ENCODE results near the gene RNF130. TPM values are rescaled to one million over a fixed set of nuclear protein-coding genes. Genes with fewer than 3 reads are reported as not detected.

Gene RNF130
- total and polyA plus RNA-seq, 3 donors from 2014 or later = 44.3 to 65.0 (median 56.5) TPM

DNA sequence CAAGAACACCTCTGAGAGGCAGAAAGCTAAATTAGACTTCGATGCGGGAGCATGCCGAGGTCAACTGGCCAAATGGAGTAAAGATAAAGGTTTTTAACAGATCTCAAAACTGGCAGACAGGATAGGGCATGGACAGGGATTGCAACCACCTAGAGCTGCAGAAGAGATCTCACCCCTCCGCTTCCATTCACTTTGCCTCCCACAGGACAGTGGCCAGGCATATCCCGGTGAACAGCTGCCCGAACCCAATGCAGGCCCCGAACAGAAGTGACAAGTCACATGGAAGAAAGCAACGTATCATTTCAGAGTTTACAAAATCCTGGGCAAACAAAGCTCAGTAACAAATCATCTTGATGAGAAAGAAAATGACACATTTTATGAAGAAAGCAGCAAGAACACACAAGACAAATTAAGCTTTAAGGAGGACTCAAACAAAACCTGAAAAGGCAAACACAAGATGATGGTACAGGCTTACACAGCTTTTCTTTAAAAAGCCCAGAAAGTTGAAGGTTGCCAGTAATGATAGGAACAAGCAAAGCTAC, 18.4 kb downstream of the RNF130 start:
- WGBS, 2 donors = 87 to 91% methylated on average over 8 of the region's 8 CpGs
- no peaks in the 10 kb centered on the region for H3K4me1 ChIP-seq
- no peaks in the 10 kb centered on the region for H3K9me3 ChIP-seq
- intact Hi-C loops (cut with DNase I; ENCODE audit: low total_unique reads) = no loop called here
- TF ChIP-seq, protein P1, sequence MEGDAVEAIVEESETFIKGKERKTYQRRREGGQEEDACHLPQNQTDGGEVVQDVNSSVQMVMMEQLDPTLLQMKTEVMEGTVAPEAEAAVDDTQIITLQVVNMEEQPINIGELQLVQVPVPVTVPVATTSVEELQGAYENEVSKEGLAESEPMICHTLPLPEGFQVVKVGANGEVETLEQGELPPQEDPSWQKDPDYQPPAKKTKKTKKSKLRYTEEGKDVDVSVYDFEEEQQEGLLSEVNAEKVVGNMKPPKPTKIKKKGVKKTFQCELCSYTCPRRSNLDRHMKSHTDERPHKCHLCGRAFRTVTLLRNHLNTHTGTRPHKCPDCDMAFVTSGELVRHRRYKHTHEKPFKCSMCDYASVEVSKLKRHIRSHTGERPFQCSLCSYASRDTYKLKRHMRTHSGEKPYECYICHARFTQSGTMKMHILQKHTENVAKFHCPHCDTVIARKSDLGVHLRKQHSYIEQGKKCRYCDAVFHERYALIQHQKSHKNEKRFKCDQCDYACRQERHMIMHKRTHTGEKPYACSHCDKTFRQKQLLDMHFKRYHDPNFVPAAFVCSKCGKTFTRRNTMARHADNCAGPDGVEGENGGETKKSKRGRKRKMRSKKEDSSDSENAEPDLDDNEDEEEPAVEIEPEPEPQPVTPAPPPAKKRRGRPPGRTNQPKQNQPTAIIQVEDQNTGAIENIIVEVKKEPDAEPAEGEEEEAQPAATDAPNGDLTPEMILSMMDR (IDR thresholded peaks at IDR 0.05) = no peak
- no peak overlapping the region for H3K4me3 ChIP-seq
- H3K27ac ChIP-seq = no peak overlapping the region
- H3K27me3 ChIP-seq = no peaks in the 10 kb centered on the region
- no peaks in the 10 kb centered on the region for H3K36me3 ChIP-seq (ENCODE audit: low read depth, missing control alignments)
- DNase-seq = no peak

DNA sequence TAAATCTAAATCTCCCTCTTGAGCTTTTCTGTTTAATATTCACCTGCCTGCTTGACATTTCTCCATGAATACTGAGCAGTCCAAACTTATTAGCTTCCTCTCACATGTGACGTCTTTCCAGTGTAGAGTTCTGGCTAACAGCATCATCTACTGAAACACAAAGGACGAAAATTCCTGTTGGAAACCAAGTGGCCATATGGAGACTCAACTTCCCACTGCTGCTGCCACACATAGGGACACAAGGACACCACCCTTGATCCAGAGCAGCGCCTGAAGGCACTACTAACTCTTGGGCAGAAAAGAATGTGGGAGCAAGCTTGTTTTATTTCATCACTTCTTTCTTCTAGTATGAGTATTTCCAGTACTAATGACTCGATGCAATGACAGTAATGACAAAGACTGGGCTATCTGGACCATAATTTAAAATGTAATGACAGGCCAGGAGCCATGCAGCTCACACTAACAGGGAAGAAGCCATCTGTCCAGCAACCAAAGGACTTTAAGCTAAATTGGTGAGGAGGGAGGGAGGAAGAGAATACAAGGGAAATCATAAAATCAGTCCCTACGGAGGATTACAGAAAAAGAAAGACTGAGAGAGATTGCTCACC, 19.2 kb downstream of the RNF130 start:
- Histone ChIP-seq H3K4me3 (no peak overlapping the region), H3K9me3 (no peaks in the 10 kb centered on the region), H3K36me3 (ENCODE audit: low read depth, missing control alignments) (no peaks in the 10 kb centered on the region), H3K27me3 (no peaks in the 10 kb centered on the region), H3K27ac (no peak overlapping the region), H3K4me1 (no peaks in the 10 kb centered on the region)
- 84 to 89% methylated on average over 5 of the region's 5 CpGs for WGBS, 2 donors
- intact Hi-C loops (cut with DNase I; ENCODE audit: low total_unique reads) = no loop called here
- TF ChIP-seq, protein P1 (IDR thresholded peaks at IDR 0.05) = no peak
- no peak for TF ChIP-seq POLR2A (IDR thresholded peaks at IDR 0.05)
- DNase-seq = no peak

DNA sequence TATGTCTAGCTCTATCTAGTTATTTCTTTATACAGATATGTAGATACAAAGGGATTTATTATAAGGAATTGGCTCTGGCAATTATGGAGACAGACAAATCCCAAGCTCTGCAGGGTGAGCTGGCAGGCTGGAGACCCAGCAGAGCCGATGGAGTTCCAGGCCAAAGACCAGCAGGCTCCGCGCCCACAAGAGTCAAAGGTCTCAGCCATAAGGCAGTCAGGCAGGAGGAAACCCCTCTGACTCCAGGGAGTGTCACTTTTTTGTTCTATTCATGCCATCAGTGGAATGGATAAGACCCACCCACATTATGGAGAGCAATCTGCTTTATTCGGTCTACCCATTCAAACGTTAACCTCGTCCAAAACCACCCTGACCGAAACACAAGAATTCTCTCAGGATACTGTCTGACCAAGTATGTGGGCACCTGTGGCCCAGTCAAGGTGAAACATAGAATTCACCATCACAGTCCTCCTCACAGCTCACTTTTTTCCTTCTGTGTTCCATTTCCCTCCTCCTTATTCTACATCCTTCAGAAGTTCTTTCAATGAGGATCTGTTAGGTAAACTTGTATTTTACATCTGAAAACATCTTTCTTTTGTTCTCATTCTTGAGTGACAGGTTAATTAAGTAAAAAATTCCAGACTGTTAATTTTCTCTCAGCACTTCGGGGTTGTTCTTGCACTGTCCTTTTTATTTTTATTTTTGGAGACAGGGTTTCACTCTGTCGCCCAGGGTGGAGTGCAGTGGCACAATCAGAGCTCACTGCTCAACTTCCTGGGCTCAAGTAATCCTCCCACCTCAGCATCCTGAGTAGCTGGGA, 21.2 kb downstream of the RNF130 start:
- Histone ChIP-seq H3K36me3 (ENCODE audit: low read depth, missing control alignments) (no peaks in the 10 kb centered on the region), H3K4me1 (no peaks in the 10 kb centered on the region), H3K4me3 (no peak overlapping the region), H3K27ac (no peak overlapping the region), H3K9me3 (no peaks in the 10 kb centered on the region), H3K27me3 (no peaks in the 10 kb centered on the region)
- TF ChIP-seq, protein P1 (IDR thresholded peaks at IDR 0.05) = no peak
- WGBS, 2 donors = 73 to 84% methylated on average over 7 to 9 of the region's 9 CpGs
- intact Hi-C loops (cut with DNase I; ENCODE audit: low total_unique reads) = no loop called here
- no peak for DNase-seq

DNA sequence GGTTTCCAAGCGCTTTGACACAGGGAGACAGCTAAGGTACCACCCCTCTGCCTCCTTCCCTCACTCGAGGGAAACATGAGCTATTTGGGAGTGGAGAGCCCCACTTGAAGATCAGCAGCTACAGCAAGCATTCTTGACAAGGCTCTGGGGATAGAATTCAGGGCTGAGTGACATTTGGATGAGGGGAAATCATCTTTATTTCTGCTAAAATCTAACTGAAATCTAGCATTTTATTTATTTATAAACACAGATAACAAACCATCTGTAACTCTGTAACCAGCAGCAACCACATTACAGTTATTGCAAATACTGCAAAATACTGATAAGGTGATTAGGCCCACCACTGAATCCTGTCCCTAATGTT, 22.4 kb downstream of the RNF130 start:
- WGBS, 2 donors = 48 to 69% methylated on average over 2 of the region's 2 CpGs
- H3K4me3 ChIP-seq = no peak overlapping the region
- H3K36me3 ChIP-seq (ENCODE audit: low read depth, missing control alignments) = no peaks in the 10 kb centered on the region
- no peak overlapping the region for H3K27ac ChIP-seq
- H3K4me1 ChIP-seq = no peaks in the 10 kb centered on the region
- DNase-seq = no peak
- H3K27me3 ChIP-seq = no peaks in the 10 kb centered on the region
- H3K9me3 ChIP-seq = no peaks in the 10 kb centered on the region
- no peak for TF ChIP-seq POLR2A (IDR thresholded peaks at IDR 0.05)
- TF ChIP-seq, protein P1 (IDR thresholded peaks at IDR 0.05) = no peak
- intact Hi-C loops (cut with DNase I; ENCODE audit: low total_unique reads) = no loop called here
